Stimulated activated CD8-positive, alpha-beta memory T cell treated with anti-CD3 and anti-CD28 coated beads, Interleukin-4, amount 100 ng/mL, for 48 hours (primary cell): ENCODE results near the gene IFNA5.

ENCODE experiments used
- DNase-seq: peaks from one replicate; pipeline ENCODE4 v3.0.0-alpha.2; 2020

IFNA5 gene

DNA sequence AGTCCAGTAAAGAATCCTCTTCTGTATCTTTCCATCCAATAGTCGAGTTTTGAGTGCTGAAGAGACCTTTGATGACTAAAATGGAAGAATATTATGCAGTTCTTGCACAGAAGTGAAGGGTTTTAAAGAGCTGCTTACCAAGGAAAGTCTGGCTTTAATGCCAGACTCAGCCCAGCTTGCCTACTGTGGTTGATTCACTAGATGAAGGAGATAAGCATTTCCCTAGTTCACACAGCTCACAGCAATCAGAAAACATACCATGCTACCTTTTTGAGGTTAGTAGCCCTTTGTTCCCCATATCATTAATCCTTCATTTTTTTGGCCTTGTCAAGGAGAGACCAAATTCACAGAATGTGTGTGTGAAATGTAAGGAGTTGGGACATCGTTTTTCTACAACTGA lies 15.3 kb downstream of the IFNA5 start:
- DNase-seq: no peak

DNA sequence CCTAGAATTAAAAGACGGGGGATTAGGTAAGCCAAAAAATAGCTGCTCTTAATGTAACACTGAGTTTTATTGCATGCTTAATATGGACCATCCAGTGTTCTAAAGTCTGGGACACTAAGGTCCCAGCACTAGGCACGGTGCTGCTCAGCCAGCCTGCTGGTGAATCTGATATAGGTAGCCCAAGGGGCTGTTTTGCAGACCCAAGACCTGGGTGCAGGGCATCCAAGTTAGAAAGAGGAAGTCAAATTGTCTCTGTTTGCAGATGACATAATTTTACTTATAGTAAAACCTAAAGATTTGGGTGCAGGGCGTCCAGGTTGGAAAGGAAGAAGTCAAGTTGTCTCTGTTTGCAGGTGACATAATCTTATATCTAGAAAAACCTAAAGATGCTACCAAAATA lies 17.8 kb downstream of the IFNA5 start:
- DNase-seq: no peak

DNA sequence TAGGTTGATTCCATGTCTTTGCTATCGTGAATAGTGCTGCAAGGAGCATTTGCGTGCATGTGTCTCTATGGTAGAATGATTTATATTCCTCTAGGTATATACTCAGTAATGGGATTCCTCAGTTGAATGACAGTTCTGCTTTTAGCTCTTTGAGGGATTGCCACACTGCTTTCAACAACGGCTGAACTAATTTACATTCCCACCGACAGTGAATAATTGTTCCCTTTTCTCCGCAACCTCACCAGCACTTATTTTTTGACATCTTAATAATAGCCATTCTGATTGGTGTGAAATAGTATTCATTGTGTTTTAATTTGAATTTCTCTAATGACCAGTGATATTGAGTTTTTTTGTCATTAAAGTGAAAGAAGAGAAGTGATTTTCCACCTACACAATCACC lies 18.5 kb downstream of the IFNA5 start:
- no peak for DNase-seq

DNA sequence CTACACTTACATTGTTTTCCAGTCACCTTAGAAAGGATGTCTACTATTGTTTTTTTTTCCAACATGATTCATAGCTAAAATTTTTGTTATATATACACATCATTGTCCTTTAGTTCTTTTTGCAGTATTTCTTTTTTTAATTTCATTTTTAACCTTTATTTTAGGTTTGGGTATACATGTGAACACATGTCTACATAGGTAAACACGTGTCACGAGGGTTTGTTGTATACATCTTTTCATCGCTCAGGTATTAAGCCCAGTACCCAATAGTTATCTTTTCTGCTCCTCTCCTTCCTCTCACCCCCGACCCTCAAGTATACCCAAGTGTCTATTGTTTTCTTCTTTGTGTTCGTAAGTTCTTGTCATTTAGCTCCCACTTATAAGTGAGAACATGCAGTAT lies 19.0 kb downstream of the IFNA5 start:
- DNase-seq: no peak

DNA sequence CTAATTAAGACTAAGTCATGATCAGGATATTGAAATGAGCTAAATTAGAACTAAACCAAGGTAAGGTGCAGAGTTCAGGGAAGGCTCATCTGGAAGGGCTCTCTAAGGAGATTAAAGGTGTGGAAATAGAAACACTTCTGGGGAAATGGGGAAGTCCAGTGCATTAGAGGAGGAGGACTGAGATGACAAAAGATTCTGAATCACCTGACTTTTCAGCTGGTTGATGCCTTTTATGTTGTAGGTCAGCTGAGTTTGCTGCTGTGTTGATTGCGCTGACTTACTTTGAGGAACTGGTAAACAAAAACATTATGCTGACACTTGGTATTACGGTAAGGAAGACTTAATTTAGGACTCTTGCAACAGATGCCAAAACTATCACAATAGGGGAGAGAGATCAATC lies 23.8 kb downstream of the IFNA5 start:
- no peak for DNase-seq

GRCh38 chr9:21268347-21268657 lies 36.8 kb downstream of the IFNA5 start:
- no peak for DNase-seq

- no peak for DNase-seq
Measured at GRCh38 chr9:21267485-21268346, 37.4 kb downstream of the IFNA5 start.

DNA sequence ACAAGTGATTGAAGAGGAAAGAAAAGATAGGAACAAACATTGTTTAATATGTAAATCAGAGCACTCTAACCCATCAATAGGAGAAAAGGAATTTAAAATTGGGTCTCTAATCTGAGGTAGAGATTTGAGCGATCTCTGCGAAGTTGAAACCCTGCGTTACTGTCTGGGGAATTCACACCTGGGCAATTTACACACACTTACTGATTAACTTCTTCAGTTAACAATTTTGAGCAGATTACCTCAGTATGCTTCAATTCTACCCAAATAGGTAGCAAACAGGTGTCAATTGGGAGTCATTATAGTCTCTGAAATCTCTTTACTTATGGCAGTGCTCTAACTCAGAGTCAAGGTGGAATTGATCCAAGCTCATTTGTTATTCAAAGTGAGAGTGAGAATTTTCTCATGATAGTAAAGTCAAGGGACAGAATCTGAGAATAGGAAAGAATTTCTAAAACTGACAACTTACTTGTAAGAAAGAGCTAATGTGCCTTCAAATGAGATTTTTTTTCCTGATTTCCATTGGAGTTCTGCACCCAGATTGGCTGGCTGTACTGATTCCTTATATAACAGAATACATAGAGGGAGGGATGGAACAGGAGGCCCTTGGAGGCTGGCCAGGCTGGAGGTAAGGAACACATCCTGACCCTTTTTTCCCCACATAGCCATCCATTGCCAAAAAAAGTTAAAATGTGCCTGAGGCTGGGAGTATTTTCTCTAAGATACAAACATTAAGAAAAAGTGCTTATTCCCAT lies 38.2 kb downstream of the IFNA5 start:
- no peak for DNase-seq

DNA sequence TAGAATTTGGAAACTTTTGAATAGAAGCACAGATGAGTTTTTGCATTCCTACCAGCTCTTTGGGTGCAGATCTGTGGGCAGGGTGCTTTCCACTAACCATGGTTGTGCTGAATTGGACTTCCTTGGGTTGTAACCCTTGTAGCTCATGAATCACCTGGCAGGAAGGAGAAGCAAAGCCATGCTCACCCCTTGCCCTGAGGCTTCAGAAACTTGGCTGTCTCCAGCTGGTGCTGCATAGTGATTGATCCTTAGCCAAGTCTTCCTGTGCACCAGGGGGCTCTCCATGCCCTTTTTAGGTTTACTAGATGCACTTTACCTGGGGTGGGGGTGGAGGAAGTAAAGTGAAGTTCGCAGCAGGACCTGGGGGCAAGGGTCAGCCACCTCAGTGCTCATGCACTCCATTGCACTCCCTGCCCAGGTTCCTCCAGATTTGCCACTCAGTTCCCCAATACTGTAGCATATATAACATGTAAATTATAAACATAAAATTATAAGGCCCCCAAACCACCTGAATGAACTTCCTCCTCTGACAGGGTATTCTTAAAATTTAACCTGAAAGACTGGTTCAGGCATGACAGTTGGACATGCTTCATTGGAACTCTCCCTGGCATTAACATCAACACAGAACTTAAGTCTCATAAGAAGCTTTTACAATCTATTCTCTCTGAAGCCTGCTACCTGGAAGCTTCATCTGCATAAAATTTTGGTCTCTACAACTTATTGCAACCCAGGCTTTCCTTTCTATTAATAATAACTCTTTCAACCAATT lies 39.5 kb downstream of the IFNA5 start:
- DNase-seq: no peak

DNA sequence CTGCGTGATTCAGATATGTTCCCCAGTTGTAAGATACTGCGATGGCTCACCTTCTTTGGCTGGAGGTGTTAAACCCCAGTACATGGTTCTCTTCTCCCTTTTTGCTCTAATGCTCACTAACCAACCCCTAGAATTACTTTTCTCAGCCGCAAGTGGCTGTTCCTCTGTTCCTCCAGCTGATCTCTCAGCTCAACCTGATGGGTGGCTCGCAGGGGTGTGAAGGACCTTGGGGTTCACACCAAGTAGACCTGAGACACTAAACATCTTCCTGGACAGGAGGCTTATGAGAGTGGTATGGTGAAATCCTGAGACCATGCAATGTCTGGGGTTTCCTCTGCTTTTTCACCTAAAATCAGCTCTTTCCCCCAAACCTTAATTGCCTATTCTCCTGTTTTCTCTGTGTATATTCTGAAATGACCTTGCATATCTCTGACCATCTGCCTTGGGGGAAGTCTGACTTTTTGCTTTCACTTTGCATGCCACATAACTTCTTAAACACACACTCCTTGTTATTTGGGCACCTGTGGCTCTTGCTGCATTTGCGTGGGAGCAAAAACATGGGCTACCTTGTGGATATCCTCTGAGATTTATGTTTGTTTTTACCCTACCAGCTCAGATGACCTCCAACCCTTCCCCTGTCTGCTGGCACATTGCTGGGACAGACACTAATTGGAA lies 49.4 kb downstream of the IFNA5 start:
- DNase-seq: no peak
